Subcutaneous preadipocyte (primary cell): Measurements from ENCODE around the gene FBXO39. TPM values are rescaled to one million over a fixed set of nuclear protein-coding genes. Genes with fewer than 3 reads are reported as not detected.

Source experiments
- small RNA-seq: library from RNA; depleted of rRNA; stranded (forward); fragments of <200 nt; gene quantifications from one replicate; pipeline ENCODE3, GENCODE V24; 2012
- total RNA-seq: library from RNA; depleted of rRNA; stranded (reverse); fragments of >200 nt; gene quantifications from 2 replicates; pipeline ENCODE4 v1.2.3, GENCODE V29; 2012

Gene FBXO39
- under 0.01 TPM in 1 of 2 replicates, not detected in the other for total RNA-seq

DNA sequence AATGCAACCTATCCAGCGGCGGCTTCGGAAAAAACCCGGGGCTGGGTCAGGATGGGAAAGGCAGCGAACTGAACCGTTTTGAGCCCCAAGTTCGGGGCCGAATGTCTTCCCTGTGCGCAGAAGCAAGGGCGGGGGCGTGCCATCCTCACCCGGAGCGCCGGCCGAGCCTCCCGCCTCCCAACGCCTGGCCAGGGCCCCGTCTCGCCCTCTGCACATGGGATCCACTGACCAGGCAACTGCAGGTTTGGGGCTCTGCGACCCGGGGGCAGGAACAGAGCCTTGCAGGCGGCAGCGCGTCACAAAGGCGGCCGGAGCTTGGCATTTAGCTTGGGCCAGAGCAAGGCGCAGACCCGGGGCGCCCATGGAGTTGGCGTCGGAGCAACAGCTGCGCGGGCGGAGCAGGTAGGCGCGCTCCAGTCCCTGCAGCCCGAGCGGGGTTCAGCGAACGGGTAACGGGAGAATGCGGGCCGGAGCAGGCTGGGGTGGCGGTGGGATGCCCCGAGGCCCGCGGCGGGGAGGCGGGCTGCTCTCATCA is at the start of gene FBXO39:
FBXO39 (plus strand) TSS at position 345 of the 535 bp plus-strand sequence. CDS start 3,654 bp downstream, outside the sequence.

DNA sequence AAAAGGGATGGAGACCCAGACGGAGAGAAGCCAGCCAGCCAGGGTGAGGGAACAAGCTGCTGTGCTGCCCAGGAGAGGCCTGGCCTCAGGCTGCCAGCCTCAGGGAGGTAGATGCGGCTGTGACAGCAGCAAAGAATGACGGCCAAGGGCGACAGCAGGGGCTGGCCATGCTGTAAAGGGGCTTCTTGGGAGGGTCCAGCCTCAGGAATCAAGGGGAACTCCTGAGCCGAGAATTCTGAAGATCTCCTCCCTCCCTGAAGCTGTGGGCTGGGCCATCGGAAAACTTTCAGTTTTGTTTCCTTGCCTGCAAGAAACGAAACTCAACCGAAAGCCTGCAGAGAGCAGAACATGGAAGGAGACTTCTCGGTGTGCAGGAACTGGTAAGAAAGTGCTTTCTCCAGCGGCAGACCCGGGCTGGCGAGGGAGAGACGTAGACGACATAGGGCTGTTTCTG is 20.3 kb upstream of the FBXO39 start, which contains the start of gene XAF1:
XAF1 (plus strand) TSS at position 316 of the 454 bp plus-strand sequence; CDS start at position 349, 33 bp downstream.

DNA sequence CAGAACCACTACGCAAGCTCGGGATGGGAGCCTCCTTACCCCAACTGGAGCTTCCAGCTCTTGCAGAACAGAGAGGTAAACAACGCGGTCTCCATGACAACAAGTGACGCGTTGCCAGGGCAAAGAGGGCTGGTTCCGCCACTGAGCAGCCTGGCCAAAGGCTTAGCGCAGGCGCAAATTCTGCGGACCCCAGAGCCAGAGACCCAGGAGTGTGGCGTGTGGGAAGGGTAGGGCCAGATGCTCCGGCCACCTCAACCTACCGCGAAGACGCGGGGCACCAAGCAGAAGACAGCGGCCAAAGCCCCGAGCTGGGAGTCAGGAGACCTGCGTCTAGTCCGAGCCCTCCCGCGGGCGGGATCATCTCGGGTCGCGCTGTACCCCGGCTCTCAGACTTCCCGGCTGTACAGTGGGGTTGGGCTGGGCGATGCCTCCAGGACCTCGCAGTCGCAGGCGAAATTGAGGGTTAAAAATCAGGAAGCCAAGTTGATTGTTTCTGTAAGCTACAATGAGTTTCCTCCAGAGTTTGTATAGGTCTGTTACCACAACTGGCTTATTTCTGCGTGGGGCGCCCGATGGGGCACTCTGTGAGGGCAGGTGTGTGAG is 55.7 kb downstream of the FBXO39 start, which contains the start of gene TEKT1:
TEKT1 (minus strand) TSS at position 69 of the 603 bp plus-strand sequence. CDS start 1,353 bp downstream, outside the sequence.

Small RNA genes lying within 50 kb of the gene (small RNA-seq; reads per million reads assigned to genes)
- not detected for gene AC004706.2

Other genes starting within 250 kb of the FBXO39 start
- gene PITPNM3, start 219.7 kb upstream of the FBXO39 start, total RNA-seq: 0.37 and 0.78 TPM in 2 replicates
- 19.8 and 20.3 TPM in 2 replicates for gene KIAA0753, start 135.5 kb upstream of the FBXO39 start, total RNA-seq
- 75.7 and 109 TPM in 2 replicates for gene TXNDC17, start 135.2 kb upstream of the FBXO39 start, total RNA-seq
- 6.6 and 9.8 TPM in 2 replicates for gene MED31, start 124.6 kb upstream of the FBXO39 start, total RNA-seq
- gene C17orf100, start 124.5 kb upstream of the FBXO39 start, total RNA-seq: 0.37 and 0.39 TPM in 2 replicates
- gene SLC13A5, start 62.8 kb upstream of the FBXO39 start, total RNA-seq: not detected in 2 replicates
- 4.3 and 12.1 TPM in 2 replicates for gene XAF1, start 20.2 kb upstream of the FBXO39 start, total RNA-seq
- gene TEKT1, start 55.5 kb downstream of the FBXO39 start, total RNA-seq: not detected in 2 replicates
- gene ALOX12, start 219.8 kb downstream of the FBXO39 start, total RNA-seq: not detected in 2 replicates
- 31.2 and 47.1 TPM in 2 replicates for gene RNASEK, start 236.4 kb downstream of the FBXO39 start, total RNA-seq
- under 0.01 TPM in 2 replicates for gene BCL6B, start 246.8 kb downstream of the FBXO39 start, total RNA-seq